Adrenal gland (tissue), 12 donors: Measurements from ENCODE around the gene KIF25. TPM values are rescaled to one million over a fixed set of nuclear protein-coding genes. Genes with fewer than 3 reads are reported as not detected.

Experiments used
- DNase-seq, 7 donors: peaks; one replicate each; pipeline ENCODE4 v3.0.0-alpha.2; 2019 to 2020
- H3K27ac ChIP-seq, 5 donors: fragments of 200-600 bp; sonication (generic) in 4 of 5; 1 replicate in 3 of 5; 2 replicates in 2 of 5; pipeline versions ENCODE4 v1.5.1 to v1.8.0; 2016 to 2020; ENCODE audit warnings: mild to moderate bottlenecking in 1 of 5
- H3K27me3 ChIP-seq: fragments of 200-600 bp; 2 replicates; pipeline ENCODE4 v1.8.0; 2021
- H3K36me3 ChIP-seq, 2 donors: fragments of 200-600 bp; replicated peaks in 1 of 2; 1 replicate in 1 of 2; 2 replicates in 1 of 2; pipeline versions ENCODE4 v1.5.1 to v1.8.0; 2018 to 2022
- H3K4me1 ChIP-seq, 2 donors: fragments of 200-600 bp; replicated peaks in 1 of 2; 1 replicate in 1 of 2; 2 replicates in 1 of 2; pipeline versions ENCODE4 v1.5.1 to v1.8.0; 2018 to 2021
- H3K4me3 ChIP-seq, 4 donors: fragments of 200-600 bp; sonication (generic) in 3 of 4; one replicate each; pipeline ENCODE4 v1.5.1; 2016 to 2018
- H3K9me3 ChIP-seq, 3 donors: fragments of 200-600 bp; sonication (generic) in 1 of 3; replicated peaks in 1 of 3; 1 replicate in 2 of 3; 2 replicates in 1 of 3; pipeline versions ENCODE4 v1.5.1 to v1.8.0; 2016 to 2021
- CTCF ChIP-seq, 6 experiments: fragments of 450-650 bp in 4 of 6; fragments of 200-600 bp in 2 of 6; sonication (generic) in 1 of 6; IDR thresholded peaks; 1 replicate in 5 of 6; 2 replicates in 1 of 6; pipeline versions ENCODE4 v1.5.1 to v1.8.0; 2016 to 2021; ENCODE audit warnings: antibody characterized with exemption in 6 of 6, mild to moderate bottlenecking in 2 of 6, moderate library complexity in 1 of 6
- POLR2A ChIP-seq, 2 donors: fragments of 450-650 bp; IDR thresholded peaks; one replicate each; pipeline ENCODE4 v1.6.1; 2017; ENCODE audit warnings: antibody characterized with exemption in 2 of 2, mild to moderate bottlenecking in 2 of 2, moderate library complexity in 1 of 2
- WGBS, 4 donors: extraction: QIAGEN DNeasy Blood & Tissue Kit in 2 of 4; methylation state at CpG; one replicate each; pipeline versions ENCODE4 v1.1.5 to v1.1.7; 2013 to 2017; 5-methylcytosine and 5-hydroxymethylcytosine counted together
- intact Hi-C, 2 donors: fragments of 100-400 bp; cut with DNase I; formaldehyde crosslinking; loops; one replicate each; pipeline versions ENCODE4 v1.14.1 to v1.15.0; 2022 to 2023
- polyA plus RNA-seq, 3 donors: library from polyadenylated mRNA; stranded (reverse); fragments of 200-250 nt in 2 of 3; fragments of 350-450 nt in 1 of 3; fragmentation: Illumina TruSeq in 1 of 3; extraction: RNeasy Lipid Tissue Mini Kit (QIAGEN cat#74804) in 1 of 3; gene quantifications; one replicate each; pipeline ENCODE4 v1.2.3, GENCODE V29; 2013 to 2014
- total RNA-seq, 9 donors: library from RNA; depleted of rRNA in 4 of 9; stranded (reverse); fragments of >200 nt in 4 of 9; fragments of 120-200 nt in 1 of 9; fragmentation: NEBNext Ultra II Directional in 1 of 9; extraction: Animal tissue kit (Norgen Biotek cat#: 25700) in 1 of 9; gene quantifications; one replicate each; pipeline versions ENCODE4 v1.1.0 to v1.2.4, GENCODE V29; 2013 to 2023
- donor health status: healthy with polysubstance abuse.
- donor health status: Bipolar disorder and iron deficiency.
- donor health status: DM: yes; HTN: yes; CAD: no.
- donor health status: DM: no; HTN: no; CAD: no.
- donor health status: DM: no; HTN: no; CAD: no.
- donor health status: DM: yes; HTN: yes; CAD: no.

Gene KIF25
- total and polyA plus RNA-seq, 12 donors = 0.44 to 0.97 TPM; not detected in 10

GRCh38 chr6:168024951-168025510 is 27.6 kb downstream of the KIF25 start:
- Histone ChIP-seq H3K36me3 (no peaks in the 10 kb centered on the region), H3K27ac (no peak overlapping the region), H3K27me3 (no peaks in the 10 kb centered on the region), H3K4me3 (no peak overlapping the region), H3K4me1 (no peaks in the 10 kb centered on the region), H3K9me3 (no peaks in the 10 kb centered on the region)
- 79 to 86% (median 81%) methylated on average over 18 of the region's 18 CpGs for WGBS, 4 donors
- TF ChIP-seq CTCF (IDR thresholded peaks at IDR 0.05) = no peak
- no peak for TF ChIP-seq POLR2A (IDR thresholded peaks at IDR 0.05)
- DNase-seq = peak in 1 of 7 donors; percentile 25
- intact Hi-C loops = no loop called here

GRCh38 chr6:168025831-168026710 is 28.6 kb downstream of the KIF25 start:
- no peaks in the 10 kb centered on the region for H3K27me3 ChIP-seq
- 81 to 86% (median 83%) methylated on average over 20 of the region's 20 CpGs for WGBS, 4 donors
- no peaks in the 10 kb centered on the region for H3K4me1 ChIP-seq
- peak in 1 of 7 donors; percentile 13 for DNase-seq
- H3K9me3 ChIP-seq = no peaks in the 10 kb centered on the region
- H3K27ac ChIP-seq = no peak overlapping the region
- TF ChIP-seq POLR2A (IDR thresholded peaks at IDR 0.05) (no peak), CTCF (IDR thresholded peaks at IDR 0.05) (no peak)
- intact Hi-C loops = no loop called here
- H3K36me3 ChIP-seq = no peaks in the 10 kb centered on the region
- no peak overlapping the region for H3K4me3 ChIP-seq

- WGBS, 4 donors = 71 to 88% (median 85%) methylated on average over 8 to 9 of the region's 9 CpGs
- H3K27ac ChIP-seq = no peak overlapping the region
- H3K36me3 ChIP-seq = no peaks in the 10 kb centered on the region
- H3K4me1 ChIP-seq = no peaks in the 10 kb centered on the region
- intact Hi-C loops = no loop called here
- H3K4me3 ChIP-seq = no peak overlapping the region
- H3K27me3 ChIP-seq = no peaks in the 10 kb centered on the region
- TF ChIP-seq POLR2A (IDR thresholded peaks at IDR 0.05) = no peak
- no peak for TF ChIP-seq CTCF (IDR thresholded peaks at IDR 0.05)
- peak in 1 of 7 donors; percentile 17 for DNase-seq
- no peaks in the 10 kb centered on the region for H3K9me3 ChIP-seq
Measured at GRCh38 chr6:168026925-168027324, 29.5 kb downstream of the KIF25 start.

- Histone ChIP-seq H3K9me3 (no peaks in the 10 kb centered on the region), H3K4me1 (no peaks in the 10 kb centered on the region), H3K4me3 (no peak overlapping the region), H3K36me3 (no peaks in the 10 kb centered on the region), H3K27ac (no peak overlapping the region), H3K27me3 (no peaks in the 10 kb centered on the region)
- no peak for TF ChIP-seq CTCF (IDR thresholded peaks at IDR 0.05)
- TF ChIP-seq POLR2A (IDR thresholded peaks at IDR 0.05) = no peak
- 79 to 92% (median 88%) methylated on average over 16 of the region's 16 CpGs for WGBS, 4 donors
- intact Hi-C loops = no loop called here
- no peak for DNase-seq
Measured at GRCh38 chr6:168027521-168027920, 30.1 kb downstream of the KIF25 start.
